ENCODE results near the gene DDX50. TPM values are rescaled to one million over a fixed set of nuclear protein-coding genes. Genes with fewer than 3 reads are reported as not detected.

The DDX50 gene
- total and polyA plus RNA-seq, 9 donors = 27.8 to 52.2 (median 44.6) TPM

DNA sequence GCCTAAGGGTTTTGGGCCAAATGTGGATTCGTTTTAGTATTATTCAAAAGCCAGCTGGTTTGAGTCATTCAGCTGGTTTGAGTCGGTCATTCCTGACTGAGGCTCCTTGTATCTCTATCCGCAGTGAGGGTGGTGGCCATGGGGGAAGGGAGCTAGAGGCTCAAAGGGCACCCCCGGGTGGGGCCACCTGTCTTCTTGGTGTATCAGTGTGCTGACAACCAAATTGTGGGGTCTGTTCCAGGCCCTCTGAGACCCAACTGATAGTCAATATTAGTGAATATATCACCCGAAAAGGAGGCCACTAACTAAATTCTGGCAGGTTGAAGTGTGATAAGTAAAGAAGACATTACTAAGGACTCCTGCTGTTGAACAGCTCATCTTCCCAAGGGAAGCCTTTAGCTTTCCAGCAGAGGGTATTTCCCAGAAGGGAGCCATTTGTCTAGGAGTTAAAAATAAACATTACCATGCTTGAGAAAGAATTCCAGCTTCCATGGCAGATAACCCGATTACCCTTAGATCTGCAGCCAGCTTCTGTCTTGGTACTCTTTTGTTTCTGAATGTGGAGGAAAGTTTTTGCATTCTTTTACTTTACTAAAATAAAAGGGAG is 29.9 kb upstream of the DDX50 start:
- no peak for DNase-seq
- Histone ChIP-seq H3K4me1 (ENCODE audit: insufficient read depth) (peaks cover 9% of the 10 kb centered on the region), H3K4me3 (no peak overlapping the region), H3K27ac (no peak overlapping the region), H3K36me3 (no peaks in the 10 kb centered on the region), H3K9me3 (no peaks in the 10 kb centered on the region), H3K27me3 (no peaks in the 10 kb centered on the region)
- TF ChIP-seq EP300 (IDR thresholded peaks at IDR 0.05) (no peak), POLR2A (IDR thresholded peaks at IDR 0.05) (no peak), CTCF (IDR thresholded peaks at IDR 0.05) (no peak)
- intact Hi-C loops (cut with DNase I) = no loop called here
- WGBS, 3 donors = 23 to 29% (median 27%) methylated on average over 6 of the region's 6 CpGs

DNA sequence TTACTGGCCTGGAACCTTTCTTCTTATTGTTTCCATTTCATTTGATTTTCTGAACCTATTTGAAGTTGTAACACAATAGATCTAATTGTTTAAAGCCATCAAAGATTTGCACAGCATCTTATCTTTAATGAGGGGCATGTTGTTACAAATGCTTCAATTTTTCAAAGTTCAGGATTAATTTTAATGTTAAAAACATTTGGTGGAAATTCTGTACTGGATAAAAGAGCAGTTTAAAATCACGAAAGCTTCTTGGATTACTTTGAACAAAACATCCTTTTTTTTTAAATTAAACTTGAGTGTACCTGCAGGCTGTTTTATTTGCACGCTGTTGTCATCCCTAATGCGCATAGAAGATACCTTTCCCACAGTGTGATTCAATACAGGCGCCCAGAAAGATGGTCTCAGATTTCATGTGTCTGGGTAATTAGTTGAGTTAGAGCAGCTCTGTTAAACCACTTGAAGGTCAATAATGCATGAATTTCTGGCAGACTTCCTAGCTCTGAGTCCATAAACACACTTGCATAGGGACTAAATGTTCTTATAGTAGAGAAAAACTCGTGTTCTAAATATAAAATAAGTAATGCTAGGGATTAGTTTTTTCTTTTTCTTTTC is 29.3 kb upstream of the DDX50 start:
- H3K4me1 ChIP-seq (ENCODE audit: insufficient read depth) = peaks cover 9% of the 10 kb centered on the region
- no peak overlapping the region for H3K27ac ChIP-seq
- intact Hi-C loops (cut with DNase I) = no loop called here
- H3K36me3 ChIP-seq = no peaks in the 10 kb centered on the region
- H3K9me3 ChIP-seq = no peaks in the 10 kb centered on the region
- 2 to 16% (median 7%) methylated on average over 5 of the region's 5 CpGs for WGBS, 3 donors
- no peaks in the 10 kb centered on the region for H3K27me3 ChIP-seq
- H3K4me3 ChIP-seq = no peak overlapping the region
- DNase-seq = no peak
- no peak for TF ChIP-seq CTCF (IDR thresholded peaks at IDR 0.05)
- TF ChIP-seq EP300 (IDR thresholded peaks at IDR 0.05) = no peak
- TF ChIP-seq POLR2A (IDR thresholded peaks at IDR 0.05) = no peak

DNA sequence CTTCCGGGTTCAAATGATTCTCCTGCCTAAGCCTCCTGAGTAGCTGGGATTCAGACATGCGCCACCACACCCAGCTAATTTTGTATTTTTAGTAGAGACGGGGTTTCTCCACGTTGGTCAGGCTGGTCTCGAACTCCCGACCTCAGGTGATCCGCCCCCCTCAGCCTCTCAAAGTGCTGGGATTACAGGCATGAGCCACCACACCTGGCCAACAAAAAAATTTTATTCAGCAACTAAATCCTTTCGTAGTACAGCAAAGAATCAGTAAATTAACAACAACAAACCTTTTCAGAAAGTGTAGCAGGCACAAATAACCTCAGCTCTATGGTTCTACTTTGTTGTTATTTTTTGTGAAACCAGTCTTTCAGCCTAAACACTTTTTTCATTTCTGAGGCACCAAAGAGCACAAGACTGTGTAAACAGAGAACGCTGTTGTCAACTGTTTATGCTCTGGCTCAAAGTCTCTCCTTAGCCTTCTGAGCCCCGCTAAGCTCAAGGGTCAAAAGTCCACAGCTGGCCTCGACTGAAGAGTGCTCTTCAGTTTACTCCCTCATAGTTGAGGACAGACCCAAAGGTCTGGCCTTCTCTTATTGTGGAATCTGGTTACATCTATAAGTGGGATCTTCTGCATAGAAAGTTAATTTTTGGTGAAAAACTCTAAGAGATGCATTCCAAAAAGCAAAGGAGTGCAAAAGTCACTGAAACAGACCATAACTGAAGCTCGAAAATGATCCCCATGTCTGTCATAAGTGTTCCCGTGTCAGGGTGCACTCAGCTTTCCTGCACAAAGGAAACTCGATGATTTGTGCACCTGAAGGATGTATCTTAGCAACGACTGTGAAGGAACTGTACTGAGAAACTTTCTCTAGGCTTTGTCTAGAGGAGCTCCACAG is 24.6 kb upstream of the DDX50 start:
- Histone ChIP-seq H3K9me3 (no peaks in the 10 kb centered on the region), H3K4me3 (no peak overlapping the region), H3K36me3 (no peaks in the 10 kb centered on the region), H3K4me1 (ENCODE audit: insufficient read depth) (no peaks in the 10 kb centered on the region), H3K27me3 (no peaks in the 10 kb centered on the region), H3K27ac (no peak overlapping the region)
- intact Hi-C loops (cut with DNase I) = no loop called here
- WGBS, 3 donors = 46 to 51% (median 50%) methylated on average over 15 of the region's 15 CpGs
- DNase-seq = no peak
- TF ChIP-seq CTCF (IDR thresholded peaks at IDR 0.05) = no peak
- TF ChIP-seq EP300 (IDR thresholded peaks at IDR 0.05) = no peak
- TF ChIP-seq POLR2A (IDR thresholded peaks at IDR 0.05) = no peak

DNA sequence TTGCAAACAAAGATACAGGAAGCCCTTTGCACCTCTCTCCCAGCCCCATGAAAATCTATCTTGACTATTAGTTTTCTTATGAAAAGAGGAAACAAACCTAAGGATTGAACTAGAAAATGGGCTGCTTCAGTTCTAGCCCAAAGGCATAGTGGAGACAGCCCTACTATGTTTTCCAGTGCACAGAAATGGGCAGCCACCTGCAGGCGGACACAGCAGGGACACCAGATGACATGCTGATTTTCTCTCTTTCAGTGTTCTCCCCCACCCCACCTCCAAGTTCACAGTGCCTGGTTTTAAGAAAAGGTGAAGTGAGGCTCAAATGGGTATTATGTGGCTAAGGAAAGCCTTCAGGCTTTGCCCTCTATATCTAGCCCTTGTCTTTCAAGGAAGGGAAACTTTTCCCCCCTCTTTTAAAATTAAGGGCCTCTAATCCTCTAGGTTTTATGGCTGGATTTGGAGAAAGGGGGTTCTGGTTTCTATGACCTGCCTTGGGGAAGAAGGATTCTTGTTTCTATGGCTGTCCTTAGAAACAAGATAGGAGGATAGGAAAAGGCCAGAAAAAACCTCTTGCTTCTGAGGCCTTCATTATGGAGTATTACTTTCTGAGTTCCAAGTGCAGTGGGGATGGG is 23.5 kb upstream of the DDX50 start:
- Histone ChIP-seq H3K9me3 (no peaks in the 10 kb centered on the region), H3K36me3 (no peaks in the 10 kb centered on the region), H3K27ac (no peak overlapping the region), H3K4me3 (no peak overlapping the region), H3K4me1 (ENCODE audit: insufficient read depth) (no peaks in the 10 kb centered on the region), H3K27me3 (no peaks in the 10 kb centered on the region)
- no peak for TF ChIP-seq CTCF (IDR thresholded peaks at IDR 0.05)
- TF ChIP-seq EP300 (IDR thresholded peaks at IDR 0.05) = no peak
- TF ChIP-seq POLR2A (IDR thresholded peaks at IDR 0.05) = no peak
- no peak for DNase-seq
- intact Hi-C loops (cut with DNase I) = no loop called here
- WGBS, 3 donors = 89 to 98% (median 96%) methylated on average over 1 of the region's 1 CpG

All from ovary (tissue), 9 donors.